Activated CD4-positive, alpha-beta T cell treated with anti-CD3 and anti-CD28 coated beads, Interleukin-2, amount 50 U/mL, for 48 hours (primary cell): ENCODE data around the gene WDR45.

Experiments used
- DNase-seq, 2 experiments: peaks; one replicate each; pipeline ENCODE4 v3.0.0-alpha.2; 2020

The WDR45 gene

DNA sequence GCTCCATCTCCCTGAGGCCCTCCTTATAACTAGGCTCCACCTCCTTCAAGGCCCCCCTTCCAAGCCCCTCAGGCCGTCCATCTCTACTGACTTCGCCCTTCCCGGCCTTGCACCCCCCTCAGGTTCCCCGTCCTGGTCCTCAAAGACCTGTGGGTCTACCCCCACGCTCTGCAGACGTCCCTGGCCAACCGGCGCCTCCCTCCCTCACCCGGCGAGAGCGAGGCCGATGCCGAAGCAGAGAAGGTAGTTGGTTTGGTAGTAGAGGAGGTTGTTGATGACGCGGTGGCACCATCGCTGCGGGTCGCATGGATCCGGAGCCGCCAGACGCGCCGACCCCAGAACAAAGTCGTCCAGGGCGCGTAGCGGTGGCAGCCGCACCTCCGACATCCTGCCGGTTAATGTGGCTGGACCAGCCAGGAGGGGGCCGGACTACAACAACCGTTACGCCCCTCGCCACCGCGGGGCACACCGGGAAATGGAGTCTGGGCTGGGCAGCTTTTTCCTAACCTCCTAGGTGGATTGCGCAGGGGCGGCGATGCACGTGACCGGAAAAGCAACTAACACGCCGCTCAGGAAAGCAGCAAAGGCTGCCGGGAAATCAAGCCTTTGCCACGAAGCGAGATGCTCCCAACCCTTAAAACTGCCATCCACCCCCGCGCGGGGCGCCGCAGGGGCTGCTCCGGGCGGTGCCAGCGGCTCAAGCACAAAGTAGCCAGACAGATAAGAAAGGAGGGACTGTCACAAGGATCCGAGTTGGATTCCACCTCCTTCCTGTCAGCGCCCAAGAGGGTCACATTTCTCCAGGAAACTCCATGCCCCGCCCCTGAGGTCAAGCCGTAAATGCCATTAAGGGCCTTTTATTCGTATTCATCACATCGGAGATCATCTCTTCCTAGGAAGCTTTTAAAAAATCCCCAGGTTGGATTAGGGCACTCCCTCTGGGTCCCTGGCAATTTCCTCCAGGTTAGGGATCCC is 5.8 kb downstream of the WDR45 start, which contains the start of gene PRAF2:
Gene PRAF2, minus strand, starts transcription at position 402 of the 975 bp plus-strand sequence. Its CDS starts 15 bp downstream, at position 387.
- DNase-seq: peak; percentile 88 to 91

- no peak for DNase-seq
These were observed 7.0 kb downstream of the WDR45 start for GRCh38 chrX:49072712-49073095.

- DNase-seq: no peak
These were observed 7.6 kb downstream of the WDR45 start for GRCh38 chrX:49071877-49072711.

DNA sequence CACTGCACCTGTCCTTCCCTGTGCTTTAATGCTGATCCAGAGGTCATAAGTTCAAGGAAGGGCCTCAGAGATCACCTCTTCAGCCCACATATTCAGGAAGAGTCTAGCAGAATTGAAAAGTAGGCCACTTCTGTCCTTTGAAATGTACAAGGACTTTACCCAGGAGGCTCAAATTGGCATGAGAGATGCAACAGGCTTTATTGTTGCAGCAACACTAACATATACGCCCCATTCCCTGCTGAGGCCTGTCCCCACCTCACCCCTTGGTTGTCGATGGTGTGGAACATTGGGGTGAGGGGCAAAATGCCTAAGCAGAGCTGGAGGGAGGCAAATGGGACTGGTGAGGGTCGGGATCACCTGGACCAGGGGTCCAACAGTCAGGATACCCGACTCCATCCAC is 8.7 kb downstream of the WDR45 start:
- no peak for DNase-seq

DNA sequence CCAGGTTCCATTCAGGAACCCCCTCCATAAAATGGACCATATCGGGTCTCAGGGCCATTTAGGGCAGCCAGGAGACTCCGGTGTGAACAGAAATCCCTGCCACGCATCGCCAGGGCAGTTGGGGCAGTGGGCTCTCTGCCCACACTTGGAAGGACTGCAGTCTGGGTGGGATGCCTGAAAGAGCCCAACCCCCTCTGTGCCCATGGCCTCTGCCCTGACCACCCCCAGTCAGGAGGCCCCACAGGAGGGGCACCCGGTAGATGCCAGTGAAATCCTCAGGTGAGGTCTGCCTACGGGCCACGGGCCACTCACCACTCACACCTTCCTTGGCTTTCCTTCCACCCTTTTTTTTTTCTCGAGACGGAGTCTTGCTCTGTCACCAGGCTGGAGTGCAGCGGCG is 10.6 kb downstream of the WDR45 start:
- DNase-seq: no peak

DNA sequence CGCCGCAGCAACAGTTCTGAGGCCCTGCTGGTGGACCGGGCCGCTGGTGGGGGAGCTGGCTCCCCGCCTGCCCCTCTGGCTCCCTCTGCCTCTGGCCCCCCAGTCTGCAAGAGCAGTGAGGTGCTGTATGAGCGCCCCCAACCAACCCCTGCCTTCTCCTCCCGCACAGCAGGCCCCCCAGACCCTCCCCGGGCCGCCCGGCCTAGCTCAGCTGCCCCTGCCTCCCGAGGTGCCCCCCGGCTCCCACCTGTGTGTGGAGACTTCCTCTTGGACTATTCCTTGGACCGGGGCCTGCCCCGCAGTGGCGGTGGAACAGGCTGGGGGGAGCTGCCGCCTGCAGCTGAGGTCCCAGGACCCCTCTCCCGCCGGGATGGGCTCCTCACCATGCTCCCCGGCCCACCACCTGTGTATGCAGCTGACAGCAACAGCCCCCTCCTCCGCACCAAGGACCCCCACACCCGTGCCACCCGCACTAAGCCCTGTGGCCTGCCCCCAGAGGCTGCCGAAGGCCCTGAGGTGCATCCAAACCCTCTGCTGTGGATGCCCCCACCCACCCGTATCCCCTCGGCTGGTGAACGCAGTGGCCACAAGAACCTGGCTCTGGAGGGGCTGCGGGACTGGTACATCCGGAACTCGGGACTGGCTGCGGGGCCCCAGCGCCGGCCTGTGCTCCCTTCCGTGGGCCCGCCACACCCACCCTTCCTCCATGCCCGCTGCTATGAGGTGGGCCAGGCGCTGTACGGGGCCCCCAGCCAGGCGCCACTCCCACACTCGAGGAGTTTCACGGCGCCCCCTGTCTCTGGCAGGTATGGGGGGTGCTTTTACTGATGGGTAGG is 12.2 kb downstream of the WDR45 start:
- DNase-seq: no peak

DNA sequence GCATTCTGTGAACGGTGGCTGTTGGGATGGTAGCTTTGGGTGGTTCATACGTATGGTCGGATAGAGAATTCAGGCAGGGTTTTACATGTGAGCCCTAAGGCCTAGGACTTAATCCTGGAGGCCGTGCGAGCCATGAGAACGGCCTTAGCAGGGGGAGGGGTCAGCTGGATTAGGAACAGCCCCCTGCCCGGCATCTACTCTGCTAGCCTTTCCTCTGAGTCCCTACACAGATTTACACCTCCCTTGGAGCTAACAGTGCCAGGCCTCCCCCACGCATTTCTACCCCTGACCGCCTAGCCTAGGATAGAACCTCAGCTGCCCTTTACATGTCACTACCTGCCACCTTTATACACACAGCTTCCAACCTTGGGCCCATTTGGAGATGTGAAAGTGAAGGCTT is 13.0 kb downstream of the WDR45 start:
- no peak for DNase-seq

GRCh38 chrX:49066278-49066677 is 13.4 kb downstream of the WDR45 start:
- DNase-seq: no peak

- no peak for DNase-seq
These were observed 15.0 kb downstream of the WDR45 start for GRCh38 chrX:49064735-49065134.

DNA sequence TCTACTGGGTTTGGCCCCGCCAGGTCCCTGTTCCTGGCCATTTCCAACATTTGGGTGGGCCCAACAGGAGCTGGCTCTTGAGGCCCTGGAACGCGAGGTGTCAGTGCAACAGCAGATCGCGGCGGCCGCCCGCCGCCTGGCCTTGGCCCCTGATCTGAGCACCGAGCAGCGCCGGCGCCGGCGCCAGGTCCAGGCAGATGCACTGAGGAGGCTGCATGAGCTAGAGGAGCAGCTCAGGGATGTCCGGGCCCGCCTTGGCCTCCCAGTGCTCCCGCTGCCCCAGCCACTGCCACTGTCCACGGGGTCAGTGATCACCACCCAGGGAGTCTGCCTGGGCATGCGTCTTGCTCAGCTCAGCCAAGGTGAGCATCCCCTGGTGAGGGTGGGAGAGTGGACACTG is 15.4 kb downstream of the WDR45 start:
- DNase-seq: no peak

DNA sequence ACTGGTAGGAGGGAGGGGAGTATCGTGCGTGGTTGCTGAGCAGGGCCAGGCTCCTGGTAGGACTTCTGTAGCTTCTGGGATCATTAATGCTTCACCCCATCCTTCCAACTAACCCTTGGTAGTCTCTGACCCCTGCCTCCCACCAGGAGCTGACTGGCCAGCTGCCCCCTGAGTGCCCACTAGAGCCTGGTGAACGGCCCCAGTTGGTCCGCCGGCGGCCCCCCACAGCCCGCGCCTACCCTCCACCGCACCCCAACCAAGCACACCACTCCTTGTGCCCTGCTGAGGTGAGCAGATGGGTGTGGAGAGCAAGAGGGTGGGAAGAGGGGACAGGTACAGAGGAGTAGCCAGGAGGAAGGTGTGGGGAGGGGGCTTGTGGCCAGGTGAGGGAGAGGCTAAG is 16.0 kb downstream of the WDR45 start:
- no peak for DNase-seq

DNA sequence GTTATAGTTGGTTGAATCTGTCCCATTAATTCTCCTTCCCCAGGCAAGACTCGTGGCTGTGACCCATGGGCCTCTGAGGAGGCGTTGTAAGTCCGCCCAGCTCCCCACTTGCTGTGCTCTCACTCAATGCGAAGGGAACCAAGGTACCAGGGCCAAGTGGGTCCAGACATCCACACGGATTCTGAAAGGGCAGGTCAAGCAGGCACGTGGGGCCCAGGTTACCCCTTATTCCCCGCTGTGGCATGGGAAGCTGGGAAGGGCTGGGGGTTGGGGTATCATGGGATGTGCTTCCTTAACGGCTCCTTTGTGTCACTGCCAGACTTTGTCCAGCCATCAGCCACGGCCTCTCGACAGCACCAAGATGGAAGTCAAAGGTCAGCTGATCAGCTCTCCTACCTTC is 17.8 kb downstream of the WDR45 start:
- no peak for DNase-seq

DNA sequence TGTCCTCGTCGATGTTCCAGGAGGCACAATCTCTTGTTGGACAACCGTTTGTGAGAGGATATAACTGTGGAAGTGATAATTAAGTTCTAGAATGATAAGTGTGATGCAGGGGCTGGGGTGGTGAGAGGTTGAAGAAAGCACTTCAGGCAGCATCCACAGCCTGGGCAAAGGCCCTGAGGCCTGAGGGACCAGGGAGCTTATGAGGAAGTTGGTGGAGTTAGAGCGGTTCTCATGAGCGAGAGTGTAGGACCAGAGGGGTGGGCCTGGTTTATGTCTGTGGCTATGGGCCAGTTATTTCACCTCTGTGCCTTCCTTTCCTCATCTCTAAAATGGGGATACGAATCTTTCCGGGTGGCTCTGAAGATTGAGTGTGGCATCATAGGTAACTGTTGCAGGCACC is 18.2 kb downstream of the WDR45 start:
- no peak for DNase-seq

GRCh38 chrX:49060914-49061313 is 18.8 kb downstream of the WDR45 start:
- no peak for DNase-seq

DNA sequence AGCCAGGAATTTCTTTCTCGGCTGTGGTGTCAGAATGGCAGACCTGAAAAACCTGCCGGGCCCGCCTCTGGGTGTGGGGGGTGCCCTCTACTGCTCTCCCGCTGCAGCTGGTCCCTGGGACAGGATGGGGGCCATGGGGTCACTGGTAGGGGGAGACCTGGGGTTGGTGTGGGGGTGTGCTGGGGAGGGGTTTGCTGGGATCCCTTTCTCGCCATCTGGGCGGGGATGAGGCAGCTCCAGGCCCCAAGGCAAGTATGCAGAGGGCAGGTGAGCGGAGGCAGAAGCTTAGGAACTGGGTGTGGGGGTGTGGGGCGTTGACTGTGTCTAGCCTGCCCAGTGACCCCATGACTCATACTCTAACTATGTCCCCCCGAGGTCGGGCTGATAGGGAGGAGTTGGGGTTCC is 20.0 kb downstream of the WDR45 start:
- DNase-seq: no peak

- no peak for DNase-seq
These were observed 20.5 kb downstream of the WDR45 start for GRCh38 chrX:49059201-49059600.

DNA sequence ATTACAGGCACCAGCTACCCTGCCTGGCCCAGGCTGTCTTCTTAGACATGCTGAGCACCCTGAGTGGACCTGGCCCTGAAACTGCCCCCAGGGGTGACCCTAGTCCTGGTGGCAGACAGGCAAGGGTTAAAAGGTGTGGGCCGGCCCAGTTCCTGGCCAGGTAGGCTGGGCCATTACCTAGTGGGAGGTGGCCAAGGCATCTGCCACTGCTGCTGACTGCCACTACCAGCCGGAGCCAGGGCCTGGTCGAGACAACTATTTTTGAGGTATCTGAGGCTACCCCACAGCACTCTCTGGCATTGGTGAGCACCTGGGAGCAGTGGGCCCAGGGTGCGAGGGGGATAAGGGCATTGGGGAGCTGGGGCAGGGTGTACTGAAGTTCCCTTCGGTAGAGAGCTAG is 20.9 kb downstream of the WDR45 start, which contains the start of gene CCDC120:
Gene CCDC120, plus strand, starts transcription at position 206 of the 400 bp plus-strand sequence. CDS start 3,043 bp downstream, outside the sequence.
- no peak for DNase-seq

DNA sequence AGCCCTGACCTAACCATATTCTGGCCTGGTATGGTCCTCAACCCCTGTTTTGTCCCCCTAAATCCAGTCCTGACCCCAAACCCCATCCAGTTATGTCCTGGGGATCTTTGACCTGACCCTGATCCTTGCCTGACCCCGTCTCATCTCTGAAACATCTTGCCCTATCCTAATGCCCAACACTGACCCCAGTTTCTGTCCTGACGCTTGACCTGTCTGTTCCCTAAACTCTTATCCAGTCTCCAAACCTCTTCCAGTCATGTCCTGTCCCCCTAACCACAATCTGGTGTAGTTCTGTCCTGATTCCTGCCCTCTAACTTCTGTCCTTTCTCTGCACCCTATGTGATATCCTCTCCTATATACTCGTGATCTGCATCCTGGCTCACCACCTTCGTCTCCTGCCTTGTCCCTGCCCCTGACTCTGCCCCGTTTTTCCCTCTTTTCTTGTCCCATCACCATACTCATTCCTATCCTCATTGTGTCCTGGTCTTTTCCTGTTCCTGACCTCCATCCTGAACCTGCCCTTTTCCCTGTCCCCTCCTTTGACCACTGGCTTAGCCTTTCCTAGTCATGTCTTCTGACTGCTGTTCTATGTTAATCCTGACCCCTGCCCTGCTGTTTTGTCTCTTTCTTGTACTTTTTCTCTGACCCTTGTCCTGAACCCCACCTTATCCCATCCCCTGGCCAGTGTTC is 25.5 kb downstream of the WDR45 start:
- DNase-seq: no peak

DNA sequence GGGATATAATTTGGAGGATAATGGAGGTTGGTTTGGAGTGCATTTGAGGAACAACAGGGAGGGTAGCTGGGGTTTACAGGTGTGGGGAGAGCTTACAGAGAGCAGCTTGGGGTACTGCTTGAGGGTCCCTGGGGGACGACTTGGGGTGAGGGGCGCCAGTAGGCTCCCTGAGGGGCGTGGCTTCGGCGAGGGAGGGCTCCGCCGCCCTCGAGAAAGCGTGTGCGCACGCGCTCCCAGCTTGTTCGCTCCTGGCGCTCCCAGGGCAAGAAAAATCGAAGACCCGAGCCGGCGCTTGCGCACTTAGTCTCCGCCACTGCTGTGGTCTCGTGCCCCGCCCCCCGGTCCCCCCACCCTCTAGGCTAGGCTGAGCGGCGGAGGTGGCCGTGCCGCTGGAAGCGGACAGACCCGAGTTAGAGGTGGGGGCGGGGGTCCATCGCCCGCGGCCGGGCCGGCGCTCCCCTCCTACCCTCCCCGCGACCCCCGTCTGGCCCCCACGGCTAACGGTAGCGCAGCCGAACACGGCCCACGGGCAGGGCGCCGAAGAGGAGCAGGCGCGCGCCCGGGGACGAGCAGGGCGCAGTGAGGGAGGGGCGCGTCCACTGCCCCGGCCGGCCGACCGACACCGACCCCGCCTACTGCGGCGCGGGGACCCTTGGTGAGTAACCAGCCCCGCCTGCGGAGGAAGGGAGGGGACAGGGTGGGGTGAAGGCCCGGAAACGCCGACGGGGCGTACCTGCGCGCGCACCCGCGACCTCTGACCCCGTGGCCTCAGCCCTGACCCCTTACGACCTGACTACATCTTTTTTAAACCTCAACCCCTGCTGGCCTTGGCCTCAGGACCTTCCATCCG is 26.2 kb downstream of the WDR45 start:
- peak; percentile 68 to 72 for DNase-seq

GRCh38 chrX:49043987-49044281 is 35.8 kb downstream of the WDR45 start:
- DNase-seq: no peak
